Loucy (cell line): Measurements from ENCODE around the gene NAPSA.

Experiments
- H2AFZ ChIP-seq: fragments of 200-600 bp; sonication (generic); 2 replicates; pipeline ENCODE4 v1.6.0; 2016; ENCODE audit warnings: antibody characterized with exemption, mild to moderate bottlenecking, low read length, moderate library complexity
- H3F3A ChIP-seq: fragments of 200-600 bp; 2 replicates; pipeline ENCODE4 v1.6.0; 2016; ENCODE audit warnings: antibody characterized with exemption, low read depth, mild to moderate bottlenecking
- H3K27me3 ChIP-seq: fragments of 200-600 bp; sonication (generic); 2 replicates; pipeline ENCODE4 v1.6.1; 2014; ENCODE audit warnings: low read length, mild to moderate bottlenecking; ENCODE audit not compliant: insufficient read depth, poor library complexity, severe bottlenecking
- H3K36me3 ChIP-seq: fragments of 200-600 bp; sonication (generic); 2 replicates; pipeline ENCODE4 v1.6.1; 2016; ENCODE audit warnings: low read length; ENCODE audit not compliant: insufficient read depth
- H3K4me1 ChIP-seq: fragments of 200-600 bp; sonication (generic); 2 replicates; pipeline ENCODE4 v1.5.1; 2014; ENCODE audit warnings: low read length, mild to moderate bottlenecking; ENCODE audit not compliant: insufficient read depth, poor library complexity, severe bottlenecking
- H3K4me2 ChIP-seq: fragments of 200-600 bp; sonication (generic); 2 replicates; pipeline ENCODE4 v1.6.0; 2014; ENCODE audit warnings: antibody characterized with exemption, low read length, low read depth, mild to moderate bottlenecking; ENCODE audit not compliant: poor library complexity, severe bottlenecking
- H3K4me3 ChIP-seq: fragments of 200-600 bp; sonication (generic); 2 replicates; pipeline ENCODE4 v1.5.1; 2014; ENCODE audit warnings: low read length, mild to moderate bottlenecking, mixed read lengths; ENCODE audit not compliant: poor library complexity, severe bottlenecking
- H3K79me2 ChIP-seq: fragments of 200-600 bp; sonication (generic); 2 replicates; pipeline ENCODE4 v1.6.1; 2014; ENCODE audit warnings: low read length; ENCODE audit not compliant: insufficient read depth
- H3K9ac ChIP-seq: fragments of 200-600 bp; sonication (generic); 2 replicates; pipeline ENCODE4 v1.6.0; 2014; ENCODE audit warnings: mild to moderate bottlenecking, low read depth, low read length, moderate library complexity; ENCODE audit not compliant: poor library complexity, severe bottlenecking
- H3K9me2 ChIP-seq: fragments of 200-600 bp; sonication (generic); replicated peaks from 2 replicates; pipeline ENCODE4 v1.6.1; 2016; ENCODE audit warnings: low read depth, low read length, mixed read lengths
- H3K9me3 ChIP-seq: fragments of 200-600 bp; sonication (generic); 2 replicates; pipeline ENCODE4 v1.6.1; 2014; ENCODE audit warnings: mild to moderate bottlenecking, antibody characterized with exemption, low read length, low read depth; ENCODE audit not compliant: insufficient read depth
- H4K20me1 ChIP-seq: fragments of 200-600 bp; sonication (generic); 2 replicates; pipeline ENCODE4 v1.6.0; 2014; ENCODE audit warnings: antibody characterized with exemption, low read length, mild to moderate bottlenecking; ENCODE audit not compliant: insufficient read depth, poor library complexity, severe bottlenecking
- EZH2phosphoT487 ChIP-seq: fragments of 200-600 bp; IDR thresholded peaks from 2 replicates; pipeline ENCODE4 v1.6.1; 2018; ENCODE audit warnings: antibody characterized with exemption, mild to moderate bottlenecking, moderate library complexity, borderline replicate concordance
- TF ChIP-seq, protein P1 (sequence below): fragments of 200-600 bp; sonication (generic); conservative IDR thresholded peaks from 2 replicates; pipeline ENCODE4 v1.5.1; 2014; ENCODE audit warnings: mild to moderate bottlenecking, antibody characterized with exemption, low read length

Gene NAPSA

GRCh38 chr19:50383852-50384684 is 18.6 kb upstream of the NAPSA start, which contains the start of gene POLD1:
TSS of gene POLD1 (plus strand) at chr19:50384347. CDS start at chr19:50398852, 14,505 bp downstream.
- peaks cover 25% of the 10 kb centered on the region for H4K20me1 ChIP-seq
- H3K4me3 ChIP-seq = peak within 1 kb of the TSS; percentile 83
- H3K4me2 ChIP-seq = peak within 1 kb of the TSS; percentile 89
- peaks cover 15% of the 10 kb centered on the region for H3K4me1 ChIP-seq
- H3F3A ChIP-seq = peaks cover 8% of the 10 kb centered on the region; the same call in 1 of the 2 replicates
- TF ChIP-seq, protein P1, sequence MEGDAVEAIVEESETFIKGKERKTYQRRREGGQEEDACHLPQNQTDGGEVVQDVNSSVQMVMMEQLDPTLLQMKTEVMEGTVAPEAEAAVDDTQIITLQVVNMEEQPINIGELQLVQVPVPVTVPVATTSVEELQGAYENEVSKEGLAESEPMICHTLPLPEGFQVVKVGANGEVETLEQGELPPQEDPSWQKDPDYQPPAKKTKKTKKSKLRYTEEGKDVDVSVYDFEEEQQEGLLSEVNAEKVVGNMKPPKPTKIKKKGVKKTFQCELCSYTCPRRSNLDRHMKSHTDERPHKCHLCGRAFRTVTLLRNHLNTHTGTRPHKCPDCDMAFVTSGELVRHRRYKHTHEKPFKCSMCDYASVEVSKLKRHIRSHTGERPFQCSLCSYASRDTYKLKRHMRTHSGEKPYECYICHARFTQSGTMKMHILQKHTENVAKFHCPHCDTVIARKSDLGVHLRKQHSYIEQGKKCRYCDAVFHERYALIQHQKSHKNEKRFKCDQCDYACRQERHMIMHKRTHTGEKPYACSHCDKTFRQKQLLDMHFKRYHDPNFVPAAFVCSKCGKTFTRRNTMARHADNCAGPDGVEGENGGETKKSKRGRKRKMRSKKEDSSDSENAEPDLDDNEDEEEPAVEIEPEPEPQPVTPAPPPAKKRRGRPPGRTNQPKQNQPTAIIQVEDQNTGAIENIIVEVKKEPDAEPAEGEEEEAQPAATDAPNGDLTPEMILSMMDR = no peak
- TF ChIP-seq EZH2phosphoT487 = no peak
- peaks cover 15% of the 10 kb centered on the region; the same call in 1 of the 2 replicates for H3K36me3 ChIP-seq
- H3K79me2 ChIP-seq = peaks cover 47% of the 10 kb centered on the region
- no peaks in the 10 kb centered on the region for H3K9me2 ChIP-seq
- H3K27me3 ChIP-seq = no peaks in the 10 kb centered on the region
- H3K9ac ChIP-seq = peak within 1 kb of the TSS; percentile 80
- no peaks in the 10 kb centered on the region for H3K9me3 ChIP-seq
- peak within 1 kb of the TSS; percentile 62 for H2AFZ ChIP-seq

DNA sequence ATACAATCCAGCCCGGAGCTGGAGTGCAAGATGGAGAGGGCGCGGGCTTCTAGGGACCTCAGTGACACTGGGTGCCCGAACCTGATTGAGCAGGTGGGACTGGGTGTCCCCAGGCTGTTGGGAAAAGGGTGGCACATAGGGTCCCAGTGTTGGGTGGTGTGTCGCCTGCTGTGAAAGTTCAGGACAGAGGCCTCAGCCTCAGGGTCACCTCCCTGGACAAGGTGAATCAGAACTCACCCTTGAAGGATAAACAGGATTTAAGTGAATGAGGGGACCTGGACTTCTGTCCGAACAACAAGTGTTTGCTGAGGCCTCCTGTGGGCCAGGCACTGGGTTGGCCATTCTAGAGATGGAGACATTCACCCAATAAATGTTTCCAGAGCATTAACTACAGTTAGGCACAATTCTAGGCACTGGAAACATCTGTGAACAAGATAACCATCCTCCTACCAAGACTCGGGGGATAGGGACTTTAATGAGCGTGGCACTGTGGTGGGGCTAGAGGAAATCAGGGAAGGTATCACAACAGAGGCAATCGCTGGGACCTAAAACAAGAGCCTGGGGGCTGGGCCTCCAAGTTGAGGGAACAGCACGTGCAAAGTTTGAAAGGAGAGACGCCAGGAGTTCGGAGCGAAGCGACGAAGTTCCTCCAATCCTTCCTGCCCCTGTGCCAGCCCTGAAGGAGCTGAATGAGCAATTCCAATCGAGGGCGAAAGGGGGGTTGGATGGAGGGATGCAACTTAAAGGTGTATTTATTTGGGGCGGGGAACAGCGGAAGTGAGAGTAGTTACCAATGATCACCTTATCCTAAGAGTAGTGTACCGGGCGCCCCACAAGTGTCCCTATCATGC is 17.8 kb upstream of the NAPSA start:
- H2AFZ ChIP-seq = no peak overlapping the region

More for the DNA sequence above, 17.8 kb upstream of the NAPSA start:
- Histone ChIP-seq H3K9ac (peak overlapping the region; percentile 10), H3K27me3 (no peaks in the 10 kb centered on the region), H3K9me3 (no peaks in the 10 kb centered on the region), H3K4me2 (peak overlapping the region; percentile 15), H3K36me3 (peaks cover 23% of the 10 kb centered on the region; the same call in 1 of the 2 replicates), H3K9me2 (no peaks in the 10 kb centered on the region), H4K20me1 (peaks cover 23% of the 10 kb centered on the region), H3K4me1 (peaks cover 15% of the 10 kb centered on the region), H3K79me2 (peaks cover 43% of the 10 kb centered on the region), H3F3A (peaks cover 8% of the 10 kb centered on the region; the same call in 1 of the 2 replicates), H3K4me3 (peak overlapping the region; percentile 83)
- no peak for TF ChIP-seq EZH2phosphoT487
- TF ChIP-seq, protein P1 = no peak
